ENCODE measurements around the gene OR4N5.

OR4N5 gene

GRCh38 chr14:20194101-20194500 lies 55.5 kb downstream of the OR4N5 start:
- no peak for FAIRE-seq
- no peak for DNase-seq (ENCODE audit: low spot score)

Measured in RCC 7860 (cell line).